SK-N-SH (cell line): ENCODE data around the gene GPR15LG. TPM values are rescaled to one million over a fixed set of nuclear protein-coding genes. Genes with fewer than 3 reads are reported as not detected.

ENCODE experiments used
- CTCF ChIA-PET: fragments of 300-600, 350-600 bp; formaldehyde crosslinking; extraction: SDS; loops from one replicate; lab custom pipeline; 2021; lab: Yijun Ruan, JAX
- POLR2A ChIA-PET: fragments of 350-600 bp; sonication (Branson Sonifier 250); formaldehyde crosslinking; extraction: SDS; loops from one replicate; lab custom pipeline; 2020; ENCODE audit warnings: antibody characterized with exemption, inconsistent platforms; lab: Yijun Ruan, JAX
- DNase-seq: peaks from one replicate; pipeline ENCODE4 v3.0.0; 2012
- H2AFZ ChIP-seq: fragments of 200-600 bp; sonication (generic); 2 replicates; pipeline ENCODE4 v1.8.1; 2016; ENCODE audit warnings: antibody characterized with exemption, mild to moderate bottlenecking, low read depth
- H3F3A ChIP-seq: fragments of 200-600 bp; sonication (generic); replicated peaks from 2 replicates; pipeline ENCODE3; 2016; ENCODE audit warnings: antibody characterized with exemption, mild to moderate bottlenecking; ENCODE audit not compliant: insufficient read depth
- H3K27ac ChIP-seq, 2 experiments: fragments of 200-500 bp in 1 of 2; fragments of 200-600 bp in 1 of 2; sonication (Bioruptor generic) in 1 of 2; sonication (generic), shearing (Covaris generic) in 1 of 2; 2 replicates each; pipeline versions ENCODE4 v1.5.1 to v1.6.1; 2014 to 2016; ENCODE audit warnings: low read depth in 2 of 2, inconsistent platforms in 1 of 2, low read length in 1 of 2, mild to moderate bottlenecking in 1 of 2, mixed read lengths in 1 of 2
- H3K27me3 ChIP-seq: fragments of 200-600 bp; sonication (generic), shearing (Covaris generic); 2 replicates; pipeline ENCODE4 v1.6.1; 2016; ENCODE audit warnings: mixed run types; ENCODE audit not compliant: insufficient read depth
- H3K36me3 ChIP-seq, 2 experiments: fragments of 200-500 bp in 1 of 2; fragments of 200-600 bp in 1 of 2; sonication (Bioruptor generic) in 1 of 2; sonication (generic) in 1 of 2; replicated peaks in 1 of 2; 2 replicates each; pipeline versions ENCODE3 to v1.5.1; 2014 to 2016; ENCODE audit warnings: low read length in 1 of 2, mild to moderate bottlenecking in 1 of 2; ENCODE audit not compliant: insufficient read depth in 2 of 2, control insufficient read depth in 1 of 2
- H3K4me1 ChIP-seq, 2 experiments: fragments of 200-500 bp in 1 of 2; fragments of 200-600 bp in 1 of 2; sonication (Bioruptor generic) in 1 of 2; sonication (generic), shearing (Covaris generic) in 1 of 2; 2 replicates each; pipeline versions ENCODE4 v1.5.1 to v1.6.1; 2014 to 2016; ENCODE audit warnings: low read depth in 1 of 2, low read length in 1 of 2, mixed run types in 1 of 2; ENCODE audit not compliant: insufficient read depth in 2 of 2, control insufficient read depth in 1 of 2
- H3K4me2 ChIP-seq: fragments of 200-600 bp; sonication (generic), shearing (Covaris generic); 2 replicates; pipeline ENCODE4 v1.6.1; 2017; ENCODE audit warnings: mixed run types
- H3K4me3 ChIP-seq, 2 experiments: fragments of 200-500 bp in 1 of 2; fragments of 200-600 bp in 1 of 2; sonication (Bioruptor generic) in 1 of 2; sonication (generic), shearing (Covaris generic) in 1 of 2; 2 replicates each; pipeline versions ENCODE4 v1.5.1 to v1.8.1; 2014 to 2016; ENCODE audit warnings: low read depth in 2 of 2, inconsistent platforms in 1 of 2, low read length in 1 of 2, mild to moderate bottlenecking in 1 of 2, mixed read lengths in 1 of 2, moderate library complexity in 1 of 2
- H3K79me2 ChIP-seq: fragments of 200-600 bp; sonication (generic); 2 replicates; pipeline ENCODE4 v1.8.1; 2017; ENCODE audit warnings: mild to moderate bottlenecking; ENCODE audit not compliant: insufficient read depth
- H3K9ac ChIP-seq: fragments of 200-600 bp; sonication (generic); 2 replicates; pipeline ENCODE4 v1.6.1; 2017; ENCODE audit warnings: mixed run types
- H3K9me2 ChIP-seq: fragments of 200-600 bp; sonication (generic); 2 replicates; pipeline ENCODE4 v1.6.1; 2017; ENCODE audit warnings: mixed run types
- H3K9me3 ChIP-seq: fragments of 200-600 bp; sonication (generic); 2 replicates; pipeline ENCODE4 v1.6.1; 2017; ENCODE audit warnings: mixed run types, mild to moderate bottlenecking, moderate library complexity
- H4K20me1 ChIP-seq: fragments of 200-600 bp; sonication (generic); 2 replicates; pipeline ENCODE4 v1.6.1; 2017; ENCODE audit warnings: mild to moderate bottlenecking, mixed run types; ENCODE audit not compliant: insufficient read depth
- ELF1 ChIP-seq: IDR thresholded peaks from 2 replicates; pipeline ENCODE4 v1.4.0; 2012
- FOSL2 ChIP-seq: IDR thresholded peaks from 2 replicates; pipeline ENCODE4 v1.4.0; 2012; ENCODE audit warnings: low read depth, mild to moderate bottlenecking, moderate library complexity, borderline replicate concordance
- FOXJ3 ChIP-seq: sonication (generic); formaldehyde crosslinking; IDR thresholded peaks from 2 replicates; pipeline ENCODE4 v1.5.1; 2020; ENCODE audit warnings: mild to moderate bottlenecking, missing genetic modification reagents
- JUND ChIP-seq: IDR thresholded peaks from 2 replicates; pipeline ENCODE4 v1.4.0; 2012
- MXI1 ChIP-seq: IDR thresholded peaks from 2 replicates; pipeline ENCODE4 v1.6.1; 2012; ENCODE audit warnings: mild to moderate bottlenecking, low read depth, low read length, improper control_type of control experiment
- NRF1 ChIP-seq: IDR thresholded peaks from 2 replicates; pipeline ENCODE4 v1.6.1; 2012; ENCODE audit warnings: low read depth, mild to moderate bottlenecking, low read length
- POLR2AphosphoS5 ChIP-seq: IDR thresholded peaks from 2 replicates; pipeline ENCODE4 v1.6.1; 2012; ENCODE audit warnings: low read depth, low read length
- RAD21 ChIP-seq: IDR thresholded peaks from 2 replicates; pipeline ENCODE4 v1.6.1; 2012; ENCODE audit warnings: mild to moderate bottlenecking, low read length
- RCOR1 ChIP-seq: fragments of 150-350 bp; IDR thresholded peaks from 2 replicates; pipeline ENCODE4 v1.6.1; 2017; ENCODE audit warnings: antibody characterized with exemption, low read length
- TCF12 ChIP-seq: IDR thresholded peaks from 2 replicates; pipeline ENCODE4 v1.4.0; 2012
- YY1 ChIP-seq: IDR thresholded peaks from 2 replicates; pipeline ENCODE4 v1.4.0; 2012; ENCODE audit warnings: low read depth, mild to moderate bottlenecking
- WGBS: methylation state at CpG from one replicate; pipeline ENCODE4 v1.1.6; 2017; ENCODE audit warnings: low lambda C conversion rate; 5-methylcytosine and 5-hydroxymethylcytosine counted together
- polyA plus RNA-seq, 3 experiments: library from polyadenylated mRNA; depleted of rRNA; stranded (reverse); fragments of >200 nt; gene quantifications; 2 replicates each; pipeline ENCODE4 v1.2.3, GENCODE V29; 2012
- TF ChIP-seq, protein P1 (sequence below): IDR thresholded peaks from 2 replicates; pipeline ENCODE4 v1.4.0; 2012; ENCODE audit warnings: low read depth
- TF ChIP-seq, protein P2 (sequence below): fragments of 200-600 bp; sonication (generic); IDR thresholded peaks from 2 replicates; pipeline ENCODE4 v1.6.1; 2017; ENCODE audit warnings: antibody characterized with exemption, mild to moderate bottlenecking, moderate library complexity
- TF ChIP-seq, protein P3 (sequence below): IDR thresholded peaks from 2 replicates; pipeline ENCODE4 v1.4.0; 2012; ENCODE audit warnings: low read depth, borderline replicate concordance

The GPR15LG gene
- polyA plus RNA-seq, 1 of the 3 experiments (the other 2 are of a cell fraction): not detected

- TF ChIP-seq TCF12: no peak
- TF ChIP-seq, protein P1, sequence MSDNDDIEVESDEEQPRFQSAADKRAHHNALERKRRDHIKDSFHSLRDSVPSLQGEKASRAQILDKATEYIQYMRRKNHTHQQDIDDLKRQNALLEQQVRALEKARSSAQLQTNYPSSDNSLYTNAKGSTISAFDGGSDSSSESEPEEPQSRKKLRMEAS: no peak
- TF ChIP-seq POLR2AphosphoS5: no peak
- no peak for TF ChIP-seq JUND
- no peak for TF ChIP-seq RCOR1
- no peak for TF ChIP-seq YY1
- TF ChIP-seq FOXJ3: no peak
- TF ChIP-seq NRF1: no peak
- TF ChIP-seq, protein P2, sequence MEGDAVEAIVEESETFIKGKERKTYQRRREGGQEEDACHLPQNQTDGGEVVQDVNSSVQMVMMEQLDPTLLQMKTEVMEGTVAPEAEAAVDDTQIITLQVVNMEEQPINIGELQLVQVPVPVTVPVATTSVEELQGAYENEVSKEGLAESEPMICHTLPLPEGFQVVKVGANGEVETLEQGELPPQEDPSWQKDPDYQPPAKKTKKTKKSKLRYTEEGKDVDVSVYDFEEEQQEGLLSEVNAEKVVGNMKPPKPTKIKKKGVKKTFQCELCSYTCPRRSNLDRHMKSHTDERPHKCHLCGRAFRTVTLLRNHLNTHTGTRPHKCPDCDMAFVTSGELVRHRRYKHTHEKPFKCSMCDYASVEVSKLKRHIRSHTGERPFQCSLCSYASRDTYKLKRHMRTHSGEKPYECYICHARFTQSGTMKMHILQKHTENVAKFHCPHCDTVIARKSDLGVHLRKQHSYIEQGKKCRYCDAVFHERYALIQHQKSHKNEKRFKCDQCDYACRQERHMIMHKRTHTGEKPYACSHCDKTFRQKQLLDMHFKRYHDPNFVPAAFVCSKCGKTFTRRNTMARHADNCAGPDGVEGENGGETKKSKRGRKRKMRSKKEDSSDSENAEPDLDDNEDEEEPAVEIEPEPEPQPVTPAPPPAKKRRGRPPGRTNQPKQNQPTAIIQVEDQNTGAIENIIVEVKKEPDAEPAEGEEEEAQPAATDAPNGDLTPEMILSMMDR: no peak
- Histone ChIP-seq H3K4me2 (no peak overlapping the region), H3K27me3 (no peaks in the 10 kb centered on the region), H3K4me1 (no peaks in the 10 kb centered on the region), H3K9ac (no peak overlapping the region), H3K9me2 (no peaks in the 10 kb centered on the region), H3K4me3 (no peak overlapping the region), H2AFZ (no peak overlapping the region), H3K79me2 (no peaks in the 10 kb centered on the region), H3F3A (no peaks in the 10 kb centered on the region), H3K9me3 (no peaks in the 10 kb centered on the region), H4K20me1 (no peaks in the 10 kb centered on the region), H3K27ac (no peak overlapping the region), H3K36me3 (no peaks in the 10 kb centered on the region)
- no peak for DNase-seq
- ChIA-PET CTCF (interaction anchor here (1.0 to 2.0 kb wide), 2 partner anchors 51 to 52 kb away, joined by 3 to 9 read pairs; no protein-coding TSS in a partner anchor), POLR2A (no interaction called here)
- 50% methylated on average over 8 of the region's 11 CpGs for WGBS
Observed at GRCh38 chr10:84200537-84201243, 27.1 kb downstream of the GPR15LG start.

DNA sequence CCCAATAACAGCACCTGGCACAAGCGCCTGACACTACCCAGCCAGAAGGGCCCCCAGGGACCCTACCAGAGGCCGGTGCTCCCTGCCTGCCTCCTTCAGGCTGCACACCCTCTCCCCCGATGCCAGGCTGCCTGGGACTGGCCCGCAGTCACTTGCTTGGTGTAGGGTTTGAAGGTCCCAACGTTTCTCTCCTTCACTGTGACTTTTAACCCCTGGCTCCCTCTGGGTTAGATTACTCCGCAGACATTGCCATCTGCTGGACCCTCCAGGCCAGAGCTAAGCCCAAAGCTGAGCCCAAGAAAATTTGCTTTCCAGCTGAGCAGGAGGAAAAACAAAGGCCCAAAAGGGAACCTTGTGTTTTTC lies 27.6 kb downstream of the GPR15LG start:
- POLR2A ChIA-PET: no interaction called here
- H3K9me3 ChIP-seq: no peaks in the 10 kb centered on the region

More for the DNA sequence above, 27.6 kb downstream of the GPR15LG start:
- H3K27me3 ChIP-seq: no peaks in the 10 kb centered on the region
- H3F3A ChIP-seq: no peaks in the 10 kb centered on the region
- H3K4me3 ChIP-seq: no peak overlapping the region
- no peaks in the 10 kb centered on the region for H3K9me2 ChIP-seq
- H3K27ac ChIP-seq: no peak overlapping the region
- H3K79me2 ChIP-seq: no peaks in the 10 kb centered on the region
- no peak for DNase-seq
- no peak overlapping the region for H3K9ac ChIP-seq
- WGBS: 39% methylated on average over 5 of the region's 6 CpGs
- CTCF ChIA-PET: interaction anchor here (1.0 to 2.0 kb wide), 2 partner anchors 52 to 53 kb away, joined by 3 to 9 read pairs; no protein-coding TSS in a partner anchor
- no peaks in the 10 kb centered on the region for H3K4me1 ChIP-seq
- no peak for TF ChIP-seq ELF1
- TF ChIP-seq, protein P1: no peak
- TF ChIP-seq FOSL2: no peak
- TF ChIP-seq, protein P3, sequence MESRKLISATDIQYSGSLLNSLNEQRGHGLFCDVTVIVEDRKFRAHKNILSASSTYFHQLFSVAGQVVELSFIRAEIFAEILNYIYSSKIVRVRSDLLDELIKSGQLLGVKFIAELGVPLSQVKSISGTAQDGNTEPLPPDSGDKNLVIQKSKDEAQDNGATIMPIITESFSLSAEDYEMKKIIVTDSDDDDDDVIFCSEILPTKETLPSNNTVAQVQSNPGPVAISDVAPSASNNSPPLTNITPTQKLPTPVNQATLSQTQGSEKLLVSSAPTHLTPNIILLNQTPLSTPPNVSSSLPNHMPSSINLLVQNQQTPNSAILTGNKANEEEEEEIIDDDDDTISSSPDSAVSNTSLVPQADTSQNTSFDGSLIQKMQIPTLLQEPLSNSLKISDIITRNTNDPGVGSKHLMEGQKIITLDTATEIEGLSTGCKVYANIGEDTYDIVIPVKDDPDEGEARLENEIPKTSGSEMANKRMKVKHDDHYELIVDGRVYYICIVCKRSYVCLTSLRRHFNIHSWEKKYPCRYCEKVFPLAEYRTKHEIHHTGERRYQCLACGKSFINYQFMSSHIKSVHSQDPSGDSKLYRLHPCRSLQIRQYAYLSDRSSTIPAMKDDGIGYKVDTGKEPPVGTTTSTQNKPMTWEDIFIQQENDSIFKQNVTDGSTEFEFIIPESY: no peak
- TF ChIP-seq YY1: no peak
- TF ChIP-seq RAD21: no peak
- no peak for TF ChIP-seq MXI1
- TF ChIP-seq RCOR1: no peak
- H3K4me2 ChIP-seq: no peak overlapping the region
- no peaks in the 10 kb centered on the region for H3K36me3 ChIP-seq
- H4K20me1 ChIP-seq: no peaks in the 10 kb centered on the region
- no peak overlapping the region for H2AFZ ChIP-seq
